Measurements from ENCODE around the gene EIF3K.

DNA sequence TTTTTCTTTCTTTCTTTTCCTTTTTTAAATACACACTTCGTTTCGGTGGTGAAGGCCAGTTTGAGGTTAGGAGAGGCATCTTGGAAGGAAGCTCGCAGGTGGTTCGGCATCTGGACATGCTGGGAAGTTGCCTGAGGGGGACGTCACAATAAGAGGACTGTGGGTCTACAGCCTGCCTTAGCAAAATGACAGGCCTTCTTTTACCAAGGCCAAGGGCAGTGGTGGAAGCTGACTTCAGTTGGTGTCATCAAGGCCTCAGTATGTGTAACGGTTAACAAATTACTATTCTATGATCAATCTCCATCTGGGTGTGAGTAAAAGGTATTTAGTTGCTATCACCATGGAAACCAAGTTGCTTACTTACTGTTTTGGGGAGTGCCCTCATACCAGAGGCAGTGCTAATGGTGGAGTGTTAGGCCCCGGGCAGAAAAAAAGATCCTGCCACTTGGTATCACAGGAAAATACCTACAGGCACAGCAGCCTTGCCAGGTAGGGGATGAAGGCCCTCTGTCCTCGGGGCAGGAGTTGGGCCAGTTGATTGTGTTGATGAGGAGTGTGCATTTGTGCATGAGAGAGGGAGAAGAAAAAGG lies 38.7 kb downstream of the EIF3K start:
- TF ChIP-seq FOXA1 (IDR thresholded peaks at IDR 0.05): no peak
- no peak for TF ChIP-seq CTBP1 (IDR thresholded peaks at IDR 0.05; ENCODE audit: borderline replicate concordance)
- TF ChIP-seq, protein P1, sequence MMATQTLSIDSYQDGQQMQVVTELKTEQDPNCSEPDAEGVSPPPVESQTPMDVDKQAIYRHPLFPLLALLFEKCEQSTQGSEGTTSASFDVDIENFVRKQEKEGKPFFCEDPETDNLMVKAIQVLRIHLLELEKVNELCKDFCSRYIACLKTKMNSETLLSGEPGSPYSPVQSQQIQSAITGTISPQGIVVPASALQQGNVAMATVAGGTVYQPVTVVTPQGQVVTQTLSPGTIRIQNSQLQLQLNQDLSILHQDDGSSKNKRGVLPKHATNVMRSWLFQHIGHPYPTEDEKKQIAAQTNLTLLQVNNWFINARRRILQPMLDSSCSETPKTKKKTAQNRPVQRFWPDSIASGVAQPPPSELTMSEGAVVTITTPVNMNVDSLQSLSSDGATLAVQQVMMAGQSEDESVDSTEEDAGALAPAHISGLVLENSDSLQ (IDR thresholded peaks at IDR 0.05): no peak
- no peak for TF ChIP-seq BHLHE40 (IDR thresholded peaks at IDR 0.05; ENCODE audit: borderline replicate concordance)
- no peak for TF ChIP-seq ARNT (IDR thresholded peaks at IDR 0.05)
- TF ChIP-seq FOXK2 (IDR thresholded peaks at IDR 0.05): no peak
- TF ChIP-seq SP1 (IDR thresholded peaks at IDR 0.05): no peak
- no peak for TF ChIP-seq FOXM1 (IDR thresholded peaks at IDR 0.05; ENCODE audit: borderline replicate concordance)
- no peak for TF ChIP-seq ELF4 (IDR thresholded peaks at IDR 0.05)
- no peak for TF ChIP-seq ZNF384 (IDR thresholded peaks at IDR 0.05)

All from HEK293T (cell line).